HepG2 (cell line): ENCODE results near the gene FITM1. TPM values are rescaled to one million over a fixed set of nuclear protein-coding genes. Genes with fewer than 3 reads are reported as not detected.

Experiments
- CBFB ChIP-seq: sonication (generic); formaldehyde crosslinking; IDR thresholded peaks from 2 replicates; pipeline ENCODE4 v1.4.0; 2020; ENCODE audit warnings: missing genetic modification reagents
- EP300 ChIP-seq, 3 experiments: sonication (generic) in 1 of 3; formaldehyde crosslinking in 1 of 3; IDR thresholded peaks; 2 replicates each; pipeline versions ENCODE4 v1.5.1 to v1.6.1; 2011 to 2020; ENCODE audit warnings: low read depth in 2 of 3, low read length in 2 of 3, borderline replicate concordance in 1 of 3, improper control_type of control experiment in 1 of 3, mild to moderate bottlenecking in 1 of 3, missing genetic modification reagents in 1 of 3, moderate library complexity in 1 of 3
- IKZF1 ChIP-seq: fragments of 450-650 bp; IDR thresholded peaks from 2 replicates; pipeline ENCODE4 v1.7.1; 2016
- MIXL1 ChIP-seq: IDR thresholded peaks from 2 replicates; pipeline ENCODE4 v1.6.1; 2016
- MTA1 ChIP-seq: sonication (generic); formaldehyde crosslinking; IDR thresholded peaks from 2 replicates; pipeline ENCODE4 v1.4.0; 2020; ENCODE audit warnings: missing genetic modification reagents, mild to moderate bottlenecking, borderline replicate concordance
- MTF1 ChIP-seq: sonication (generic); formaldehyde crosslinking; IDR thresholded peaks from 2 replicates; pipeline ENCODE4 v1.5.0; 2020; ENCODE audit warnings: missing genetic modification reagents
- NCOR1 ChIP-seq: fragments of 200-600 bp; sonication (generic); IDR thresholded peaks from 2 replicates; pipeline ENCODE4 v1.7.0; 2017; ENCODE audit warnings: antibody characterized with exemption, low read length, borderline replicate concordance
- PHF21A ChIP-seq: sonication (generic); formaldehyde crosslinking; IDR thresholded peaks from 2 replicates; pipeline ENCODE4 v1.5.0; 2020; ENCODE audit warnings: mild to moderate bottlenecking, missing genetic modification reagents
- PPARG ChIP-seq: conservative IDR thresholded peaks from 2 replicates; pipeline ENCODE4 v1.6.1; 2016; ENCODE audit warnings: missing biosample characterization, missing genetic modification reagents
- TBL1XR1 ChIP-seq: fragments of 150-350 bp; IDR thresholded peaks from 2 replicates; pipeline ENCODE4 v1.6.1; 2014; ENCODE audit warnings: borderline replicate concordance, low read length; ENCODE audit not compliant: partially characterized antibody
- TBP ChIP-seq: sonication (generic); formaldehyde crosslinking; IDR thresholded peaks from 2 replicates; pipeline ENCODE4 v1.5.0; 2020; ENCODE audit warnings: missing genetic modification reagents
- ZC3H13 ChIP-seq: sonication (generic); formaldehyde crosslinking; IDR thresholded peaks from 2 replicates; pipeline ENCODE4 v1.8.1; 2023; ENCODE audit warnings: mild to moderate bottlenecking, missing genetic modification reagents, moderate library complexity
- ZNF17 ChIP-seq: sonication (generic); formaldehyde crosslinking; IDR thresholded peaks from 2 replicates; pipeline ENCODE4 v1.5.0; 2020; ENCODE audit warnings: mild to moderate bottlenecking, missing genetic modification reagents
- ZNF232 ChIP-seq: sonication (generic); formaldehyde crosslinking; IDR thresholded peaks from 2 replicates; pipeline ENCODE4 v1.4.0; 2020; ENCODE audit warnings: missing genetic modification reagents, borderline replicate concordance
- ZNF331 ChIP-seq: sonication (generic); formaldehyde crosslinking; IDR thresholded peaks from 2 replicates; pipeline ENCODE4 v1.4.0; 2020; ENCODE audit warnings: missing genetic modification reagents
- ZNF556 ChIP-seq: sonication (generic); formaldehyde crosslinking; IDR thresholded peaks from 2 replicates; pipeline ENCODE4 v1.4.0; 2020; ENCODE audit warnings: mild to moderate bottlenecking, missing genetic modification reagents, borderline replicate concordance
- polyA plus RNA-seq, 8 experiments: library from polyadenylated mRNA; depleted of rRNA in 3 of 8; stranded (reverse) in 7 of 8; unstranded in 1 of 8; fragments of >200 nt; fragmentation: Illumina TruSeq in 4 of 8; extraction: Trizol in 4 of 8; gene quantifications; 2 replicates each; pipeline versions ENCODE4 v1.2.1 to v1.2.3, GENCODE V29; 2011 to 2016; ENCODE audit warnings: low read depth in 4 of 8, missing spikeins in 1 of 8, mixed read lengths in 1 of 8; ENCODE audit not compliant: insufficient read depth in 1 of 8
- total RNA-seq, 5 experiments: library from RNA; depleted of rRNA; stranded (reverse); fragments of >200 nt; fragmentation: Illumina TruSeq; extraction: Trizol; gene quantifications; 2 replicates each; pipeline ENCODE4 v1.2.3, GENCODE V29; 2016; ENCODE audit warnings: low read depth in 1 of 5
- TF ChIP-seq, protein P1 (sequence below): sonication (generic); formaldehyde crosslinking; IDR thresholded peaks from 2 replicates; pipeline ENCODE4 v1.8.0; 2022; ENCODE audit warnings: missing genetic modification reagents, mild to moderate bottlenecking, moderate library complexity, borderline replicate concordance
- TF ChIP-seq, protein P2 (sequence below): sonication (generic); formaldehyde crosslinking; IDR thresholded peaks from 2 replicates; pipeline ENCODE4 v1.5.1; 2020; ENCODE audit warnings: missing genetic modification reagents, mild to moderate bottlenecking, borderline replicate concordance
- TF ChIP-seq, protein P3 (sequence below): sonication (generic); formaldehyde crosslinking; IDR thresholded peaks from 2 replicates; pipeline ENCODE4 v1.4.0; 2020; ENCODE audit warnings: missing genetic modification reagents, mild to moderate bottlenecking, borderline replicate concordance
- TF ChIP-seq, protein P4 (sequence below): sonication (generic); formaldehyde crosslinking; IDR thresholded peaks from 2 replicates; pipeline ENCODE4 v1.4.0; 2020; ENCODE audit warnings: missing genetic modification reagents, borderline replicate concordance

FITM1 gene
- total and polyA plus RNA-seq, 2 of the 13 experiments (the other 11 are each of a cell fraction or from before 2014, with no cell fraction given) = 2.7 to 5.8 TPM

DNA sequence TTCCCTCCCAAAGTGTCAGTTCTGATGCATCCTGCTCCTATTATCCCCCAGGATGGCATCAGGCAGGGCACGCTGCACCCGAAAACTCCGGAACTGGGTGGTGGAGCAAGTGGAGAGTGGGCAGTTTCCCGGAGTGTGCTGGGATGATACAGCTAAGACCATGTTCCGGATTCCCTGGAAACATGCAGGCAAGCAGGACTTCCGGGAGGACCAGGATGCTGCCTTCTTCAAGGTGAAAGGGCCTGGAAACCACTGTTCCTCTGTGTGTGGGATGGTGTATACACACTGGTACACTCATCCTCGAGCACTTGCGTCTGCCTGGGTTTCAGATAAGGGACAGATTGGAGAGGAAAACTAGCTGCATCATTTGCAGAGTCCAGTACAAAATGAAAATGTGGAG, 31.6 kb downstream of the FITM1 start (continued):
- TF ChIP-seq, protein P1, sequence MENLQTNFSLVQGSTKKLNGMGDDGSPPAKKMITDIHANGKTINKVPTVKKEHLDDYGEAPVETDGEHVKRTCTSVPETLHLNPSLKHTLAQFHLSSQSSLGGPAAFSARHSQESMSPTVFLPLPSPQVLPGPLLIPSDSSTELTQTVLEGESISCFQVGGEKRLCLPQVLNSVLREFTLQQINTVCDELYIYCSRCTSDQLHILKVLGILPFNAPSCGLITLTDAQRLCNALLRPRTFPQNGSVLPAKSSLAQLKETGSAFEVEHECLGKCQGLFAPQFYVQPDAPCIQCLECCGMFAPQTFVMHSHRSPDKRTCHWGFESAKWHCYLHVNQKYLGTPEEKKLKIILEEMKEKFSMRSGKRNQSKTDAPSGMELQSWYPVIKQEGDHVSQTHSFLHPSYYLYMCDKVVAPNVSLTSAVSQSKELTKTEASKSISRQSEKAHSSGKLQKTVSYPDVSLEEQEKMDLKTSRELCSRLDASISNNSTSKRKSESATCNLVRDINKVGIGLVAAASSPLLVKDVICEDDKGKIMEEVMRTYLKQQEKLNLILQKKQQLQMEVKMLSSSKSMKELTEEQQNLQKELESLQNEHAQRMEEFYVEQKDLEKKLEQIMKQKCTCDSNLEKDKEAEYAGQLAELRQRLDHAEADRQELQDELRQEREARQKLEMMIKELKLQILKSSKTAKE (CRISPR knock-in tag) = peak; percentile 23; the same call in 1 of the 2 replicates
- TF ChIP-seq TBL1XR1 (no peak), MTA1 (CRISPR knock-in tag) (0 out of 2 replicates have a peak, but pooled peaks have one; percentile 32), IKZF1 (no peak), MIXL1 (CRISPR knock-in tag) (no peak), ZNF17 (CRISPR knock-in tag) (no peak), CBFB (no peak), ZNF232 (CRISPR knock-in tag) (no peak), ZC3H13 (CRISPR knock-in tag) (no peak), ZNF331 (no peak), PHF21A (CRISPR knock-in tag) (no peak), NCOR1 (no peak), EP300 (IDR thresholded peaks at IDR 0.05; ENCODE audit: low read depth in 2 of 2, low read length in 2 of 2) (no peak), EP300 (CRISPR knock-in tag; IDR thresholded peaks at IDR 0.05; ENCODE audit: borderline replicate concordance) (0 out of 2 replicates have a peak, but pooled peaks have one; percentile 10), ZNF556 (CRISPR knock-in tag) (0 out of 2 replicates have a peak, but pooled peaks have one; percentile 33), TBP (CRISPR knock-in tag) (no peak), MTF1 (CRISPR knock-in tag) (no peak), PPARG (CRISPR knock-in tag) (no peak)
- TF ChIP-seq, protein P2, sequence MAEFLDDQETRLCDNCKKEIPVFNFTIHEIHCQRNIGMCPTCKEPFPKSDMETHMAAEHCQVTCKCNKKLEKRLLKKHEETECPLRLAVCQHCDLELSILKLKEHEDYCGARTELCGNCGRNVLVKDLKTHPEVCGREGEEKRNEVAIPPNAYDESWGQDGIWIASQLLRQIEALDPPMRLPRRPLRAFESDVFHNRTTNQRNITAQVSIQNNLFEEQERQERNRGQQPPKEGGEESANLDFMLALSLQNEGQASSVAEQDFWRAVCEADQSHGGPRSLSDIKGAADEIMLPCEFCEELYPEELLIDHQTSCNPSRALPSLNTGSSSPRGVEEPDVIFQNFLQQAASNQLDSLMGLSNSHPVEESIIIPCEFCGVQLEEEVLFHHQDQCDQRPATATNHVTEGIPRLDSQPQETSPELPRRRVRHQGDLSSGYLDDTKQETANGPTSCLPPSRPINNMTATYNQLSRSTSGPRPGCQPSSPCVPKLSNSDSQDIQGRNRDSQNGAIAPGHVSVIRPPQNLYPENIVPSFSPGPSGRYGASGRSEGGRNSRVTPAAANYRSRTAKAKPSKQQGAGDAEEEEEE (CRISPR knock-in tag) = 0 out of 2 replicates have a peak, but pooled peaks have one; percentile 42
- TF ChIP-seq, protein P3, sequence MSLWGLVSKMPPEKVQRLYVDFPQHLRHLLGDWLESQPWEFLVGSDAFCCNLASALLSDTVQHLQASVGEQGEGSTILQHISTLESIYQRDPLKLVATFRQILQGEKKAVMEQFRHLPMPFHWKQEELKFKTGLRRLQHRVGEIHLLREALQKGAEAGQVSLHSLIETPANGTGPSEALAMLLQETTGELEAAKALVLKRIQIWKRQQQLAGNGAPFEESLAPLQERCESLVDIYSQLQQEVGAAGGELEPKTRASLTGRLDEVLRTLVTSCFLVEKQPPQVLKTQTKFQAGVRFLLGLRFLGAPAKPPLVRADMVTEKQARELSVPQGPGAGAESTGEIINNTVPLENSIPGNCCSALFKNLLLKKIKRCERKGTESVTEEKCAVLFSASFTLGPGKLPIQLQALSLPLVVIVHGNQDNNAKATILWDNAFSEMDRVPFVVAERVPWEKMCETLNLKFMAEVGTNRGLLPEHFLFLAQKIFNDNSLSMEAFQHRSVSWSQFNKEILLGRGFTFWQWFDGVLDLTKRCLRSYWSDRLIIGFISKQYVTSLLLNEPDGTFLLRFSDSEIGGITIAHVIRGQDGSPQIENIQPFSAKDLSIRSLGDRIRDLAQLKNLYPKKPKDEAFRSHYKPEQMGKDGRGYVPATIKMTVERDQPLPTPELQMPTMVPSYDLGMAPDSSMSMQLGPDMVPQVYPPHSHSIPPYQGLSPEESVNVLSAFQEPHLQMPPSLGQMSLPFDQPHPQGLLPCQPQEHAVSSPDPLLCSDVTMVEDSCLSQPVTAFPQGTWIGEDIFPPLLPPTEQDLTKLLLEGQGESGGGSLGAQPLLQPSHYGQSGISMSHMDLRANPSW (CRISPR knock-in tag) = no peak
- TF ChIP-seq, protein P4, sequence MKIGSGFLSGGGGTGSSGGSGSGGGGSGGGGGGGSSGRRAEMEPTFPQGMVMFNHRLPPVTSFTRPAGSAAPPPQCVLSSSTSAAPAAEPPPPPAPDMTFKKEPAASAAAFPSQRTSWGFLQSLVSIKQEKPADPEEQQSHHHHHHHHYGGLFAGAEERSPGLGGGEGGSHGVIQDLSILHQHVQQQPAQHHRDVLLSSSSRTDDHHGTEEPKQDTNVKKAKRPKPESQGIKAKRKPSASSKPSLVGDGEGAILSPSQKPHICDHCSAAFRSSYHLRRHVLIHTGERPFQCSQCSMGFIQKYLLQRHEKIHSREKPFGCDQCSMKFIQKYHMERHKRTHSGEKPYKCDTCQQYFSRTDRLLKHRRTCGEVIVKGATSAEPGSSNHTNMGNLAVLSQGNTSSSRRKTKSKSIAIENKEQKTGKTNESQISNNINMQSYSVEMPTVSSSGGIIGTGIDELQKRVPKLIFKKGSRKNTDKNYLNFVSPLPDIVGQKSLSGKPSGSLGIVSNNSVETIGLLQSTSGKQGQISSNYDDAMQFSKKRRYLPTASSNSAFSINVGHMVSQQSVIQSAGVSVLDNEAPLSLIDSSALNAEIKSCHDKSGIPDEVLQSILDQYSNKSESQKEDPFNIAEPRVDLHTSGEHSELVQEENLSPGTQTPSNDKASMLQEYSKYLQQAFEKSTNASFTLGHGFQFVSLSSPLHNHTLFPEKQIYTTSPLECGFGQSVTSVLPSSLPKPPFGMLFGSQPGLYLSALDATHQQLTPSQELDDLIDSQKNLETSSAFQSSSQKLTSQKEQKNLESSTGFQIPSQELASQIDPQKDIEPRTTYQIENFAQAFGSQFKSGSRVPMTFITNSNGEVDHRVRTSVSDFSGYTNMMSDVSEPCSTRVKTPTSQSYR (CRISPR knock-in tag) = no peak
